DOHH2 (cell line): ENCODE measurements around the gene FOSL1.
A peak's percentile ranks its signal among the peaks of the same experiment; 100 is the strongest.

Experiments
- H3F3A ChIP-seq: fragments of 200-600 bp; sonication (generic), shearing (Covaris generic); 2 replicates; pipeline ENCODE4 v1.6.0; 2016; ENCODE audit warnings: antibody characterized with exemption, mild to moderate bottlenecking; ENCODE audit not compliant: control insufficient read depth, insufficient read depth
- H3K27ac ChIP-seq: fragments of 200-600 bp; sonication (generic); 2 replicates; pipeline ENCODE4 v1.5.1; 2014; ENCODE audit warnings: low read depth, mild to moderate bottlenecking, low read length, moderate library complexity
- H3K27me3 ChIP-seq: fragments of 200-600 bp; sonication (generic); 2 replicates; pipeline ENCODE4 v1.6.1; 2014; ENCODE audit warnings: mild to moderate bottlenecking, low read length, mixed read lengths; ENCODE audit not compliant: control insufficient read depth
- H3K36me3 ChIP-seq: fragments of 200-600 bp; sonication (generic); 2 replicates; pipeline ENCODE4 v1.6.1; 2014; ENCODE audit warnings: mild to moderate bottlenecking, low read length, moderate library complexity, mixed read lengths; ENCODE audit not compliant: control insufficient read depth
- H3K4me1 ChIP-seq: fragments of 200-600 bp; sonication (generic); 2 replicates; pipeline ENCODE4 v1.6.1; 2014; ENCODE audit warnings: mild to moderate bottlenecking, low read length, mixed read lengths; ENCODE audit not compliant: control insufficient read depth
- H3K4me2 ChIP-seq: fragments of 200-600 bp; sonication (generic); 2 replicates; pipeline ENCODE4 v1.6.0; 2014; ENCODE audit warnings: mild to moderate bottlenecking, low read length, moderate library complexity
- H3K4me3 ChIP-seq: fragments of 200-600 bp; sonication (generic); 2 replicates; pipeline ENCODE4 v1.5.1; 2014; ENCODE audit warnings: mild to moderate bottlenecking, low read length, mixed read lengths
- H3K79me2 ChIP-seq: fragments of 200-600 bp; sonication (generic); 2 replicates; pipeline ENCODE4 v1.6.1; 2014; ENCODE audit warnings: mild to moderate bottlenecking, low read length, mixed read lengths; ENCODE audit not compliant: control insufficient read depth
- H3K9me2 ChIP-seq: fragments of 200-600 bp; sonication (generic); replicated peaks from 2 replicates; pipeline ENCODE4 v1.6.1; 2014; ENCODE audit warnings: mild to moderate bottlenecking, low read length, mixed read lengths; ENCODE audit not compliant: control insufficient read depth
- H3K9me3 ChIP-seq: fragments of 200-600 bp; sonication (generic); 2 replicates; pipeline ENCODE4 v1.6.1; 2014; ENCODE audit warnings: antibody characterized with exemption, low read length, mixed read lengths; ENCODE audit not compliant: control insufficient read depth, insufficient read depth
- H4K20me1 ChIP-seq: fragments of 200-600 bp; sonication (generic); 2 replicates; pipeline ENCODE4 v1.6.0; 2014; ENCODE audit warnings: low read depth, mild to moderate bottlenecking, antibody characterized with exemption, low read length, moderate library complexity; ENCODE audit not compliant: control insufficient read depth, insufficient read depth
- CTCF ChIP-seq: fragments of 200-600 bp; sonication (generic); IDR thresholded peaks from one replicate; pipeline ENCODE4 v1.5.1; 2014; ENCODE audit warnings: antibody characterized with exemption, mild to moderate bottlenecking, low read depth, low read length; ENCODE audit not compliant: poor library complexity, severe bottlenecking
- EZH2phosphoT487 ChIP-seq: fragments of 200-600 bp; sonication (generic); IDR thresholded peaks from 2 replicates; pipeline ENCODE4 v1.6.1; 2017; ENCODE audit warnings: borderline replicate concordance, mild to moderate bottlenecking, antibody characterized with exemption, low read length, moderate library complexity, mixed read lengths

Gene FOSL1

GRCh38 chr11:65859095-65859811 is 40.9 kb downstream of the FOSL1 start:
- Histone ChIP-seq H3K27ac (peak overlapping the region; percentile 83), H3F3A (peaks cover 19% of the 10 kb centered on the region), H3K27me3 (no peaks in the 10 kb centered on the region), H3K9me2 (no peaks in the 10 kb centered on the region), H3K4me1 (peaks cover 28% of the 10 kb centered on the region), H3K9me3 (no peaks in the 10 kb centered on the region), H3K36me3 (peaks cover 69% of the 10 kb centered on the region), H3K4me3 (peak overlapping the region; percentile 88), H4K20me1 (peaks cover 20% of the 10 kb centered on the region), H3K4me2 (peak overlapping the region; percentile 93), H3K79me2 (peaks cover 58% of the 10 kb centered on the region)
- TF ChIP-seq EZH2phosphoT487 = no peak
- no peak for TF ChIP-seq CTCF

GRCh38 chr11:65858681-65859087 is 41.5 kb downstream of the FOSL1 start:
- H3K79me2 ChIP-seq = peaks cover 60% of the 10 kb centered on the region
- peak overlapping the region; percentile 93 for H3K4me2 ChIP-seq
- peaks cover 69% of the 10 kb centered on the region for H3K36me3 ChIP-seq
- H3K27me3 ChIP-seq = no peaks in the 10 kb centered on the region
- no peaks in the 10 kb centered on the region for H3K9me2 ChIP-seq
- peak overlapping the region; percentile 83 for H3K27ac ChIP-seq
- peaks cover 19% of the 10 kb centered on the region for H3F3A ChIP-seq
- H4K20me1 ChIP-seq = peaks cover 20% of the 10 kb centered on the region
- no peak for TF ChIP-seq CTCF
- no peak for TF ChIP-seq EZH2phosphoT487
- no peaks in the 10 kb centered on the region for H3K9me3 ChIP-seq
- H3K4me1 ChIP-seq = peaks cover 28% of the 10 kb centered on the region
- H3K4me3 ChIP-seq = peak overlapping the region; percentile 88

- H3K79me2 ChIP-seq = peaks cover 60% of the 10 kb centered on the region
- peaks cover 69% of the 10 kb centered on the region for H3K36me3 ChIP-seq
- H3K27me3 ChIP-seq = no peaks in the 10 kb centered on the region
- H3K9me3 ChIP-seq = no peaks in the 10 kb centered on the region
- H3F3A ChIP-seq = peaks cover 24% of the 10 kb centered on the region
- H3K4me2 ChIP-seq = peak within 1 kb of the TSS; percentile 93
- TF ChIP-seq EZH2phosphoT487 (no peak), CTCF (no peak)
- H3K27ac ChIP-seq = peak within 1 kb of the TSS; percentile 83
- peaks cover 28% of the 10 kb centered on the region for H3K4me1 ChIP-seq
- H4K20me1 ChIP-seq = peaks cover 20% of the 10 kb centered on the region
- peak within 1 kb of the TSS; percentile 88 for H3K4me3 ChIP-seq
- no peaks in the 10 kb centered on the region for H3K9me2 ChIP-seq
Measured at GRCh38 chr11:65857853-65858680, 42.1 kb downstream of the FOSL1 start, which contains the start of gene CFL1. Gene CFL1 (minus strand): TSS chr11:65858180. CDS start chr11:65858099, 81 bp downstream.
